H1 (cell line): ENCODE results near the gene LRCH1. TPM values are rescaled to one million over a fixed set of nuclear protein-coding genes. Genes with fewer than 3 reads are reported as not detected.

Experiments used
- CTBP2 ChIP-seq: IDR thresholded peaks from 2 replicates; pipeline ENCODE4 v1.7.0; 2011; ENCODE audit warnings: borderline replicate concordance, mild to moderate bottlenecking, moderate library complexity, mixed read lengths, low read length; ENCODE audit not compliant: insufficient read depth, insufficient read length
- polyA plus RNA-seq, 7 experiments: library from polyadenylated mRNA; depleted of rRNA in 3 of 7; stranded (reverse) in 5 of 7; unstranded in 2 of 7; fragments of >200 nt in 5 of 7; fragments of 200-250 nt in 2 of 7; gene quantifications; 1 replicate in 5 of 7; 2 replicates in 1 of 7; 4 replicates in 1 of 7; pipeline versions ENCODE4 v1.2.1 to v1.2.3, GENCODE V29; 2011 to 2013; ENCODE audit warnings: missing spikeins in 2 of 7, mixed read lengths in 2 of 7
- total RNA-seq: library from RNA; stranded (reverse); fragmentation: NEBNext Ultra II Directional; extraction: Animal tissue kit (Norgen Biotek cat#: 25700); gene quantifications from 2 replicates; pipeline ENCODE4 v1.2.1, GENCODE V29; 2021

The LRCH1 gene
- total and polyA plus RNA-seq, 2 of the 8 experiments (the other 6 are each of a cell fraction or from before 2014, with no cell fraction given) = 3.0 to 10.1 TPM

DNA sequence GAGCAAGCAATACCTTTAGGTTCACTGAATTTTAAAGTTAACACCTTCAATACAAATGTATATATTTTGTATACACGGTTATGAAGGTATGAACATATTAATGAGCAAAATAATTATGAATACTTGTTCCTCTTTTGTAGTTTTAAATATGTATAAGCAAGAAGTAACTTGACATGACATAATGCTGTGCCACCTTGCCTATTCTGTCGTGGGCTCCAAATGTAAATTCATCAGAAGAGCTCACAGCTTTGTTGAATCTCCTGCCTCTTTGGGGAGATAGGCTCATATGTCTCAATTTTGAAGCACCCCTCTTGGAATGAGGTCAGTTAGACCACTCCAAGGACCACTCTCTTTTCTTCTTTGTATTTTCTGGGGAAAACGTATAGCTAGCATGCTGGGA lies 59.3 kb downstream of the LRCH1 start (continued):
- TF ChIP-seq CTBP2 = no peak
